ENCODE data around the gene SH3BP5L. TPM values are rescaled to one million over a fixed set of nuclear protein-coding genes. Genes with fewer than 3 reads are reported as not detected.

The SH3BP5L gene
- total and polyA plus RNA-seq, 2 of the 4 experiments (the other 2 are of a cell fraction): 23.3 to 35.9 TPM

DNA sequence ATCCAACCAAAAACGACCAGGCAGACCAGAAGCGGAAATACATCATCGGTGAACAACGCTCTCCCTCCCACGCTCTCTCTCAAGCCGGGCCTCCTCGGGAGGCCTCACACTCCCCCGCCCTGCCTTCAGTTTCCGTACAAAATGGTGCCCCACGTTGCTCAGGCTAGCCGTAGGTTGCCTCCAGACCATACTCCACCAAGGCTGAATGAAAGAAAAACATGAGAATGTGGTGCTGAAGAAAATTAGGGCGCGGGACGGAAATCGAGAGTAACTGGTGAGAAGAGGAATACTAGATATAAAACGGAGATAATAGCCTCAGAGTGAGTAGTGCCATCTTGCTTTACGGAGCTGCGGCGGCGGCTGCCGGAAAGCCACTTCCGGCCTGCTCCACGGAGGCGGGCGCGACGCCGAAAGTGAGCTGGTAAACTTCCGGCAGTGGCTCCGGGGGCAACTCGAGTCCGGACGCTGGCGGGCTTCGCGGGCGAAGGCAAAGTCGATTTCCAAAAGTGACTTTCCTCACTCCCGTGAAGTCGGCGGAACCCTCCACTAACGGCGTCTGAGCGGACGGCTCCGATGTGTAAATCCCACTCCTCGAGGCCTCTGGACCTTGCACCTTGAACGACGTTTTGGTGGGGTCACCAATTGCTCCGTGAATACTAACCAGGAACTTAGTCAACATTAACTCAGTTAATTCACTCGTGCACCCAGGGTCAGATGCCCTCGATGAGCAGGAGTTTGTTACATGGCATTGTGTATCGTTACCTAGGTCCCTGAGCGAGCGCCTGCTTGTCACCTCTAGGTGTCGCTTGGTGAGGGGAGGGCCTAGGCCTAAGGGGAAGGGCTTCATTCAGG lies at the start of gene SH3BP5L (continued):
- no peak for TF ChIP-seq CHD1 (IDR thresholded peaks at IDR 0.05; ENCODE audit: low read depth, low read length)
- no peak for TF ChIP-seq FOS (IDR thresholded peaks at IDR 0.05; ENCODE audit: low read depth, low read length)
- peak; percentile 20; the same call in 1 of the 2 replicates for TF ChIP-seq RFX5 (IDR thresholded peaks at IDR 0.05; ENCODE audit: low read depth, low read length)
- TF ChIP-seq MAFK (IDR thresholded peaks at IDR 0.05; ENCODE audit: low read depth, low read length): no peak
- peak; percentile 95 for TF ChIP-seq MAZ (IDR thresholded peaks at IDR 0.05; ENCODE audit: borderline replicate concordance, low read depth, low read length)
- peak; percentile 32 for TF ChIP-seq RAD21 (IDR thresholded peaks at IDR 0.05; ENCODE audit: low read length)

All from IMR-90 (cell line).